Measurements from ENCODE around the gene ZNF789. TPM values are rescaled to one million over a fixed set of nuclear protein-coding genes. Genes with fewer than 3 reads are reported as not detected.
"Not testable (repeated sequence)": the region's sequence is repeated elsewhere in the genome, so short reads cannot be mapped to it uniquely, and the experiment has no call there.

The ZNF789 gene
- total and polyA plus RNA-seq, 2 experiments from 2014 or later: 9.0 to 13.8 TPM

DNA sequence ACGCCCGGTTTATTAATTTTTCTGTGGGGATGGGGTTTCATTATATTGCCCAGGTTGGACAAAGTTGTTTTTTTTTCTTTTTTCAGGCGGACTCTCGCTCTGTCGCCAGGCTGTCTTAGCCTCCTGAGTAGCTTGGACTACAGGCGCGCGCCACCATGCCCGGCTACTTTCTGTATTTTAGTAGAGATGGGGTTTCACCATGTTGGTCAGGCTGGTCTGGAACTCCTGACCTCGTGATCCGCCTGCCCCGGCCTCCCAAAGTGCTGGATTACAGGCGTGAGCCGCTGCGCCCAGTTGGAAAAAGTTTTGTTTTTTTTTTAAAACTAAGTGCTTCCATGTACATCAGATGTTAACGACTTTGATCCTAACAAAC lies 27.9 kb downstream of the ZNF789 start:
- Histone ChIP-seq H3K36me3 (ENCODE audit: insufficient read depth) (peaks cover 19% of the 10 kb centered on the region), H4K20me1 (replicated peaks; ENCODE audit: insufficient read depth) (peaks cover 24% of the 10 kb centered on the region), H3F3A (replicated peaks; ENCODE audit: low read depth) (peaks cover 26% of the 10 kb centered on the region; the same call in 1 of the 2 replicates), H3K27me3 (ENCODE audit: insufficient read depth) (no peaks in the 10 kb centered on the region), H3K4me3 (peak overlapping the region; percentile 85), H2AFZ (peak overlapping the region; percentile 96), H3K79me2 (replicated peaks; ENCODE audit: insufficient read depth) (peaks cover 52% of the 10 kb centered on the region), H3K9me2 (ENCODE audit: insufficient read depth) (no peaks in the 10 kb centered on the region), H3K4me1 (ENCODE audit: insufficient read depth) (peaks cover 20% of the 10 kb centered on the region), H3K4me2 (peak overlapping the region; percentile 94), H3K27ac (ENCODE audit: low read depth) (no peak overlapping the region)
- DNase-seq (ENCODE audit: low spot score) (no peak), ATAC-seq (no peak)
- peaks cover 10% of the 10 kb centered on the region; the same call in 1 of the 3 replicates for H3K9me3 Mint-ChIP-seq
- peaks cover 16% of the 10 kb centered on the region for H3K4me1 Mint-ChIP-seq
- peaks cover 10% of the 10 kb centered on the region for H3K27me3 Mint-ChIP-seq (ENCODE audit: insufficient read depth, low read depth, poor library complexity)
- peak overlapping the region; percentile 100 for H3K27ac Mint-ChIP-seq
- no peak for TF ChIP-seq CREB1 (CRISPR knock-in tag; IDR thresholded peaks at IDR 0.05; ENCODE audit: low read depth)
- TF ChIP-seq, protein P1, sequence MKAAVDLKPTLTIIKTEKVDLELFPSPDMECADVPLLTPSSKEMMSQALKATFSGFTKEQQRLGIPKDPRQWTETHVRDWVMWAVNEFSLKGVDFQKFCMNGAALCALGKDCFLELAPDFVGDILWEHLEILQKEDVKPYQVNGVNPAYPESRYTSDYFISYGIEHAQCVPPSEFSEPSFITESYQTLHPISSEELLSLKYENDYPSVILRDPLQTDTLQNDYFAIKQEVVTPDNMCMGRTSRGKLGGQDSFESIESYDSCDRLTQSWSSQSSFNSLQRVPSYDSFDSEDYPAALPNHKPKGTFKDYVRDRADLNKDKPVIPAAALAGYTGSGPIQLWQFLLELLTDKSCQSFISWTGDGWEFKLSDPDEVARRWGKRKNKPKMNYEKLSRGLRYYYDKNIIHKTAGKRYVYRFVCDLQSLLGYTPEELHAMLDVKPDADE (IDR thresholded peaks at IDR 0.05): no peak
- no peak for TF ChIP-seq ZNF331 (CRISPR knock-in tag; IDR thresholded peaks at IDR 0.05; ENCODE audit: low read depth)
- TF ChIP-seq ZNF114 (CRISPR knock-in tag; IDR thresholded peaks at IDR 0.05): no peak
- TF ChIP-seq, protein P2, sequence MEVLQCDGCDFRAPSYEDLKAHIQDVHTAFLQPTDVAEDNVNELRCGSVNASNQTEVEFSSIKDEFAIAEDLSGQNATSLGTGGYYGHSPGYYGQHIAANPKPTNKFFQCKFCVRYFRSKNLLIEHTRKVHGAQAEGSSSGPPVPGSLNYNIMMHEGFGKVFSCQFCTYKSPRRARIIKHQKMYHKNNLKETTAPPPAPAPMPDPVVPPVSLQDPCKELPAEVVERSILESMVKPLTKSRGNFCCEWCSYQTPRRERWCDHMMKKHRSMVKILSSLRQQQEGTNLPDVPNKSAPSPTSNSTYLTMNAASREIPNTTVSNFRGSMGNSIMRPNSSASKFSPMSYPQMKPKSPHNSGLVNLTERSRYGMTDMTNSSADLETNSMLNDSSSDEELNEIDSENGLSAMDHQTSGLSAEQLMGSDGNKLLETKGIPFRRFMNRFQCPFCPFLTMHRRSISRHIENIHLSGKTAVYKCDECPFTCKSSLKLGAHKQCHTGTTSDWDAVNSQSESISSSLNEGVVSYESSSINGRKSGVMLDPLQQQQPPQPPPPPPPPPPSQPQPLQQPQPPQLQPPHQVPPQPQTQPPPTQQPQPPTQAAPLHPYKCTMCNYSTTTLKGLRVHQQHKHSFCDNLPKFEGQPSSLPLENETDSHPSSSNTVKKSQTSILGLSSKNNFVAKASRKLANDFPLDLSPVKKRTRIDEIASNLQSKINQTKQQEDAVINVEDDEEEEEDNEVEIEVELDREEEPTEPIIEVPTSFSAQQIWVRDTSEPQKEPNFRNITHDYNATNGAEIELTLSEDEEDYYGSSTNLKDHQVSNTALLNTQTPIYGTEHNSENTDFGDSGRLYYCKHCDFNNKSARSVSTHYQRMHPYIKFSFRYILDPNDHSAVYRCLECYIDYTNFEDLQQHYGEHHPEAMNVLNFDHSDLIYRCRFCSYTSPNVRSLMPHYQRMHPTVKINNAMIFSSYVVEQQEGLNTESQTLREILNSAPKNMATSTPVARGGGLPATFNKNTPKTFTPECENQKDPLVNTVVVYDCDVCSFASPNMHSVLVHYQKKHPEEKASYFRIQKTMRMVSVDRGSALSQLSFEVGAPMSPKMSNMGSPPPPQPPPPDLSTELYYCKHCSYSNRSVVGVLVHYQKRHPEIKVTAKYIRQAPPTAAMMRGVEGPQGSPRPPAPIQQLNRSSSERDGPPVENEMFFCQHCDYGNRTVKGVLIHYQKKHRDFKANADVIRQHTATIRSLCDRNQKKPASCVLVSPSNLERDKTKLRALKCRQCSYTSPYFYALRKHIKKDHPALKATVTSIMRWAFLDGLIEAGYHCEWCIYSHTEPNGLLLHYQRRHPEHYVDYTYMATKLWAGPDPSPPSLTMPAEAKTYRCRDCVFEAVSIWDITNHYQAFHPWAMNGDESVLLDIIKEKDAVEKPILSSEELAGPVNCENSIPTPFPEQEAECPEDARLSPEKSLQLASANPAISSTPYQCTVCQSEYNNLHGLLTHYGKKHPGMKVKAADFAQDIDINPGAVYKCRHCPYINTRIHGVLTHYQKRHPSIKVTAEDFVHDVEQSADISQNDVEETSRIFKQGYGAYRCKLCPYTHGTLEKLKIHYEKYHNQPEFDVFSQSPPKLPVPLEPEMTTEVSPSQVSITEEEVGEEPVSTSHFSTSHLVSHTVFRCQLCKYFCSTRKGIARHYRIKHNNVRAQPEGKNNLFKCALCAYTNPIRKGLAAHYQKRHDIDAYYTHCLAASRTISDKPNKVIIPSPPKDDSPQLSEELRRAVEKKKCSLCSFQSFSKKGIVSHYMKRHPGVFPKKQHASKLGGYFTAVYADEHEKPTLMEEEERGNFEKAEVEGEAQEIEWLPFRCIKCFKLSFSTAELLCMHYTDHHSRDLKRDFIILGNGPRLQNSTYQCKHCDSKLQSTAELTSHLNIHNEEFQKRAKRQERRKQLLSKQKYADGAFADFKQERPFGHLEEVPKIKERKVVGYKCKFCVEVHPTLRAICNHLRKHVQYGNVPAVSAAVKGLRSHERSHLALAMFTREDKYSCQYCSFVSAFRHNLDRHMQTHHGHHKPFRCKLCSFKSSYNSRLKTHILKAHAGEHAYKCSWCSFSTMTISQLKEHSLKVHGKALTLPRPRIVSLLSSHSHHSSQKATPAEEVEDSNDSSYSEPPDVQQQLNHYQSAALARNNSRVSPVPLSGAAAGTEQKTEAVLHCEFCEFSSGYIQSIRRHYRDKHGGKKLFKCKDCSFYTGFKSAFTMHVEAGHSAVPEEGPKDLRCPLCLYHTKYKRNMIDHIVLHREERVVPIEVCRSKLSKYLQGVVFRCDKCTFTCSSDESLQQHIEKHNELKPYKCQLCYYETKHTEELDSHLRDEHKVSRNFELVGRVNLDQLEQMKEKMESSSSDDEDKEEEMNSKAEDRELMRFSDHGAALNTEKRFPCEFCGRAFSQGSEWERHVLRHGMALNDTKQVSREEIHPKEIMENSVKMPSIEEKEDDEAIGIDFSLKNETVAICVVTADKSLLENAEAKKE (CRISPR knock-in tag; IDR thresholded peaks at IDR 0.05): no peak
- H3K36me3 Mint-ChIP-seq (ENCODE audit: low read depth): peaks cover 30% of the 10 kb centered on the region
- H3K4me3 Mint-ChIP-seq: peak overlapping the region; percentile 99

DNA sequence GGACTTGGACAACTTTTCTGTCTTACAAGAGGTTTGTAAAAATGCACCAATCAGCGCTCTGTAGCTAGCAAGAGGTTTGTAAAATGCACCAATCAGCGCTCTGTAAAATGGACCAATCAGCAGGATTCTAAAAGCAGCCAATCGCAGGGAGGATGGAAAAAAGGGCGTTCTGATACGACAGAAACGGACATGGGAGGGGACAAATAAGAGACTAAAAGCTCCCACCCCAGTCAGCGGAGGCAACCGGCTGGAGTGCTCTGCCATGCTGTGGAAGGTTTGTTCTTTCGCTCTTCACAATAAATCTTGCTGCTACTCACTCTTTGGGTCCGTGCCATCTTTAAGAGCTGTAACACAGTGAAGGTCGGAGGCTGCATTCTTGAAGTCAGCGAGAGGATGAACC lies 28.5 kb downstream of the ZNF789 start:
- Mint-ChIP-seq H3K27me3 (ENCODE audit: insufficient read depth, low read depth, poor library complexity) (peaks cover 10% of the 10 kb centered on the region), H3K4me1 (peaks cover 22% of the 10 kb centered on the region), H3K4me3 (peak overlapping the region; percentile 99; the same call in 2 of the 3 replicates), H3K36me3 (ENCODE audit: low read depth) (peaks cover 24% of the 10 kb centered on the region)
- peaks cover 12% of the 10 kb centered on the region for H3K36me3 ChIP-seq (ENCODE audit: insufficient read depth)
- not testable (repeated sequence) for H3K27ac Mint-ChIP-seq; ATAC-seq; H3K27me3 ChIP-seq (ENCODE audit: insufficient read depth); H3K9me3 Mint-ChIP-seq; H3K27ac ChIP-seq (ENCODE audit: low read depth); H3K9me2 ChIP-seq (ENCODE audit: insufficient read depth); H2AFZ ChIP-seq
- peaks cover 32% of the 10 kb centered on the region; the same call in 1 of the 2 replicates for H3F3A ChIP-seq (replicated peaks; ENCODE audit: low read depth)
- peak; percentile 56 for DNase-seq (ENCODE audit: low spot score)
- H4K20me1 ChIP-seq (replicated peaks; ENCODE audit: insufficient read depth): peaks cover 22% of the 10 kb centered on the region
- H3K79me2 ChIP-seq (replicated peaks; ENCODE audit: insufficient read depth): peaks cover 52% of the 10 kb centered on the region
- H3K4me2 ChIP-seq: peak overlapping the region; percentile 94; the same call in 1 of the 2 replicates
- H3K4me1 ChIP-seq (ENCODE audit: insufficient read depth): peaks cover 26% of the 10 kb centered on the region
- peak overlapping the region; percentile 85 for H3K4me3 ChIP-seq

Measured in GM23338 (cell line).